ENCODE measurements around the gene KDM3B. TPM values are rescaled to one million over a fixed set of nuclear protein-coding genes. Genes with fewer than 3 reads are reported as not detected.
"Not testable (repeated sequence)": the region's sequence is repeated elsewhere in the genome, so short reads cannot be mapped to it uniquely, and the experiment has no call there.

Gene KDM3B
- polyA plus RNA-seq (2013, experiment 1 of 2; ENCODE audit: insufficient read length) = 24.2 TPM
- polyA plus RNA-seq (2013, experiment 2 of 2; ENCODE audit: insufficient read length) = 28.3 TPM

- DNase-seq = peak; percentile 89
These were observed at the start of gene KDM3B for GRCh38 chr5:138352071-138352721. Gene KDM3B (plus strand): TSS chr5:138352685. CDS start chr5:138352796, 111 bp downstream.

- no peak for DNase-seq
These were observed 49.1 kb upstream of the KDM3B start for GRCh38 chr5:138303372-138303771.

- DNase-seq = no peak
These were observed 46.7 kb upstream of the KDM3B start for GRCh38 chr5:138305797-138306196.

- DNase-seq = no peak
These were observed 36.7 kb upstream of the KDM3B start for GRCh38 chr5:138315751-138316278.

- no peak for DNase-seq
These were observed 36.1 kb upstream of the KDM3B start for GRCh38 chr5:138316355-138316754.

GRCh38 chr5:138318211-138318610 is 34.3 kb upstream of the KDM3B start:
- DNase-seq = not testable (repeated sequence)

- DNase-seq = no peak
These were observed 21.6 kb upstream of the KDM3B start for GRCh38 chr5:138330813-138331448.

- DNase-seq = peak; percentile 100
These were observed 20.8 kb upstream of the KDM3B start, which contains the start of gene CDC25C for GRCh38 chr5:138331449-138332368. Gene CDC25C (minus strand): TSS chr5:138331804. CDS start chr5:138331180, 624 bp downstream.

GRCh38 chr5:138334867-138335447 is 17.5 kb upstream of the KDM3B start:
- no peak for DNase-seq

GRCh38 chr5:138336952-138337684 is 15.4 kb upstream of the KDM3B start:
- peak; percentile 87 for DNase-seq

- peak; percentile 93 for DNase-seq
These were observed 14.6 kb upstream of the KDM3B start, which contains the start of gene FAM53C for GRCh38 chr5:138337685-138338410. Gene FAM53C (plus strand): TSS chr5:138338266. CDS start chr5:138341336, 3,070 bp downstream.

GRCh38 chr5:138338411-138339090 is 13.9 kb upstream of the KDM3B start:
- DNase-seq = no peak

GRCh38 chr5:138339091-138339456 is 13.4 kb upstream of the KDM3B start:
- peak; percentile 14 for DNase-seq

GRCh38 chr5:138339464-138339863 is 13.0 kb upstream of the KDM3B start:
- DNase-seq = no peak

- DNase-seq = no peak
These were observed 12.5 kb upstream of the KDM3B start for GRCh38 chr5:138340008-138340407.

- no peak for DNase-seq
These were observed 7.4 kb upstream of the KDM3B start for GRCh38 chr5:138344887-138345622.

GRCh38 chr5:138346889-138347288 is 5.6 kb upstream of the KDM3B start:
- DNase-seq = no peak

GRCh38 chr5:138349852-138350562 is 2.5 kb upstream of the KDM3B start:
- DNase-seq = peak; percentile 22

- no peak for DNase-seq
These were observed 2.0 kb upstream of the KDM3B start for GRCh38 chr5:138350563-138350890.

Measured in fibroblast of skin of scalp (primary cell).